Prostate gland (tissue), 2 donors: ENCODE measurements around the gene USP10. TPM values are rescaled to one million over a fixed set of nuclear protein-coding genes. Genes with fewer than 3 reads are reported as not detected.
A peak's percentile ranks its signal among the peaks of the same experiment; 100 is the strongest.

ENCODE experiments used
- DNase-seq: peaks from one replicate; pipeline ENCODE4 v3.0.0-alpha.2; 2019; ENCODE audit warnings: low spot score
- H3K27ac ChIP-seq, 2 donors: fragments of 200-600 bp; sonication (generic); 2 replicates each; pipeline ENCODE4 v1.5.1; 2017 to 2019
- H3K27me3 ChIP-seq: fragments of 200-600 bp; sonication (generic); replicated peaks from 2 replicates; pipeline ENCODE4 v1.5.1; 2019; ENCODE audit not compliant: insufficient read depth
- H3K36me3 ChIP-seq, 2 donors: fragments of 200-600 bp; sonication (generic); 1 replicate in 1 of 2; 2 replicates in 1 of 2; pipeline versions ENCODE4 v1.5.1 to v1.8.1; 2017 to 2019
- H3K4me1 ChIP-seq: fragments of 200-600 bp; sonication (generic); replicated peaks from 2 replicates; pipeline ENCODE4 v1.5.1; 2019
- H3K4me3 ChIP-seq, 2 donors: fragments of 200-600 bp; sonication (generic); 2 replicates each; pipeline ENCODE4 v1.5.1; 2017 to 2019
- H3K9me3 ChIP-seq: fragments of 200-600 bp; sonication (generic); 2 replicates; pipeline ENCODE4 v1.5.1; 2017
- CTCF ChIP-seq, 4 experiments: fragments of 200-600 bp in 2 of 4; fragments of 450-650 bp in 2 of 4; sonication (generic) in 2 of 4; IDR thresholded peaks; 1 replicate in 3 of 4; 2 replicates in 1 of 4; pipeline ENCODE4 v1.5.1; 2016 to 2019; ENCODE audit warnings: antibody characterized with exemption in 4 of 4, mild to moderate bottlenecking in 2 of 4, moderate library complexity in 2 of 4
- POLR2A ChIP-seq: fragments of 450-650 bp; IDR thresholded peaks from one replicate; pipeline ENCODE4 v1.6.1; 2016; ENCODE audit warnings: antibody characterized with exemption, mild to moderate bottlenecking
- POLR2AphosphoS5 ChIP-seq: sonication (generic); formaldehyde crosslinking; IDR thresholded peaks from one replicate; pipeline ENCODE4 v1.6.1; 2017; ENCODE audit warnings: antibody characterized with exemption
- WGBS: methylation state at CpG from one replicate; pipeline ENCODE4 v1.1.5; 2018; 5-methylcytosine and 5-hydroxymethylcytosine counted together
- intact Hi-C: fragments of 100-400 bp; cut with DNase I; formaldehyde crosslinking; loops from one replicate; pipeline ENCODE4 v1.14.2; 2022
- total RNA-seq, 2 donors: library from RNA; depleted of rRNA; stranded (reverse); fragments of >200 nt; gene quantifications; one replicate each; pipeline ENCODE4 v1.1.0, GENCODE V29; 2016

Gene USP10
- total RNA-seq, 2 donors from 2014 or later, result 57.4 to 95.7 TPM

GRCh38 chr16:84700446-84701300 lies 873 bp downstream of the USP10 start:
- peak overlapping the region; percentile 83 to 87 for H3K27ac ChIP-seq
- WGBS, result 4% methylated on average over 28 of the region's 28 CpGs
- H3K27me3 ChIP-seq, result no peaks in the 10 kb centered on the region
- no peak for TF ChIP-seq CTCF (IDR thresholded peaks at IDR 0.05)
- TF ChIP-seq POLR2A, result no peak
- TF ChIP-seq POLR2AphosphoS5, result no peak
- H3K36me3 ChIP-seq, result no peaks in the 10 kb centered on the region
- intact Hi-C loops, result no loop called here
- H3K4me1 ChIP-seq, result peaks cover 8% of the 10 kb centered on the region
- H3K4me3 ChIP-seq, result peak overlapping the region; percentile 98 to 99
- no peaks in the 10 kb centered on the region for H3K9me3 ChIP-seq
- DNase-seq, result peak; percentile 15

GRCh38 chr16:84703681-84704080 lies 3.9 kb downstream of the USP10 start:
- intact Hi-C loops, result no loop called here

GRCh38 chr16:84704253-84704652 lies 4.5 kb downstream of the USP10 start:
- Histone ChIP-seq H3K9me3 (no peaks in the 10 kb centered on the region), H3K4me3 (no peak overlapping the region), H3K4me1 (peaks cover 8% of the 10 kb centered on the region), H3K27me3 (no peaks in the 10 kb centered on the region), H3K36me3 (no peaks in the 10 kb centered on the region), H3K27ac (no peak overlapping the region)
- TF ChIP-seq POLR2AphosphoS5 (no peak), POLR2A (no peak), CTCF (IDR thresholded peaks at IDR 0.05) (no peak)
- WGBS, result 54% methylated on average over 2 of the region's 2 CpGs
- intact Hi-C loops, result no loop called here
- DNase-seq, result no peak

More at GRCh38 chr16:84703681-84704080, 3.9 kb downstream of the USP10 start:
- 90% methylated on average over 10 of the region's 10 CpGs for WGBS
- TF ChIP-seq CTCF (IDR thresholded peaks at IDR 0.05) (no peak), POLR2AphosphoS5 (no peak), POLR2A (no peak)
- Histone ChIP-seq H3K4me3 (no peak overlapping the region), H3K4me1 (peaks cover 11% of the 10 kb centered on the region), H3K27me3 (no peaks in the 10 kb centered on the region), H3K9me3 (no peaks in the 10 kb centered on the region), H3K27ac (no peak overlapping the region), H3K36me3 (no peaks in the 10 kb centered on the region)
- DNase-seq, result no peak

GRCh38 chr16:84706856-84707255 lies 7.1 kb downstream of the USP10 start:
- peaks cover 3% of the 10 kb centered on the region for H3K4me1 ChIP-seq
- no peak overlapping the region for H3K4me3 ChIP-seq
- intact Hi-C loops, result no loop called here

GRCh38 chr16:84709609-84710008 lies 9.8 kb downstream of the USP10 start:
- no peak for DNase-seq
- Histone ChIP-seq H3K4me3 (no peak overlapping the region), H3K36me3 (no peaks in the 10 kb centered on the region), H3K9me3 (no peaks in the 10 kb centered on the region), H3K27ac (no peak overlapping the region), H3K27me3 (no peaks in the 10 kb centered on the region), H3K4me1 (peaks cover 3% of the 10 kb centered on the region)
- 92% methylated on average over 10 of the region's 10 CpGs for WGBS
- intact Hi-C loops, result no loop called here
- TF ChIP-seq POLR2AphosphoS5 (no peak), CTCF (IDR thresholded peaks at IDR 0.05) (no peak), POLR2A (no peak)

More at GRCh38 chr16:84706856-84707255, 7.1 kb downstream of the USP10 start:
- Histone ChIP-seq H3K27me3 (no peaks in the 10 kb centered on the region), H3K36me3 (no peaks in the 10 kb centered on the region), H3K9me3 (no peaks in the 10 kb centered on the region), H3K27ac (no peak overlapping the region)
- WGBS, result 61% methylated on average over 1 of the region's 1 CpG
- TF ChIP-seq POLR2AphosphoS5 (no peak), POLR2A (no peak)
- no peak for DNase-seq
